HL-60/S4 treated with phorbol 12-myristate 13-acetate at 8.2 ng/mL for 4 days and 3 days (cell line): ENCODE data around the gene RPH3AL.
"Not testable (repeated sequence)": the region's sequence is repeated elsewhere in the genome, so short reads cannot be mapped to it uniquely, and the experiment has no call there.

Source experiments
- in situ Hi-C: fragments of 300-500 bp; cut with MboI; formaldehyde crosslinking; loops from 2 replicates; pipeline ENCODE4 v1.15.0; 2022; ENCODE audit warnings: low sequenced_read_pairs

Gene RPH3AL

DNA sequence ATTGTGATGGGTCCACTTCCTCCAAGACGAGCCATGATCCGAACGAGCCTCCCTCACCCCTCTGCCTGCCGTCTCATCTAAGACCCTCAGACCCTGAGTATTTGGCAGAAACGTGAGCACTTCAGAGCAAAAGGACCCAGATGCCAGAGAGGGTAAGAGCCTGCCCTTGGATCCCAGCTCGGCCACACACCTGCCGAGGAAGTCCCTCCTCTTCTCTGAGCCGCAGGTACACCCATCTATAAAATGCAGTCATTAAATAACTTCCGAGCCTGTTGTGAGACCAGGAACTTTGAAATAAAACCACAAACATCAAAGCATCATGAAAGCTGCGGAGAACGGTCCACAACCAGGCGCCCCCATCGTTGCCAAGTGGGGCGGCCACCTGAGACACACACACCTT, 106.4 kb downstream of the RPH3AL start:
- in situ Hi-C loops = no loop called here

DNA sequence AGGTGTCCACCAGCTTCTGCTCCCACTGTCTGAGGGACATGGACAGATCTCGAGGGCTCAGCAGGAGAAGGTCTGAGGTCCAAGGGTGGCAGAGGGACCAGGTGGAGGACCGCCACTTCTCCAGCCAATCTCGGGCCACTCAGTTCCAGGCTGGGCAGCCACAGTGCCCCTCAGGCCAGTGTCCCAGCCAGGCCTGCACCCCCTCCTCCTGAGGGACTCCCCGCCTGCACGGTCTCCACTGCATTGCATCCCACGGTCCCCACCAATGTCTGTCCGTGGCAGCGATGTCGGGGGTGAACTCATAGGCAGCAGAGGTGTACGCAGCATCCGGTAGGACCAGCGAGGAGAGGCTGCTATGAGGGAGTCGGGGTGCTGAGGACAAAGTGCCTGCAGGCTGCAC, 107.0 kb downstream of the RPH3AL start:
- in situ Hi-C loops = no loop called here

DNA sequence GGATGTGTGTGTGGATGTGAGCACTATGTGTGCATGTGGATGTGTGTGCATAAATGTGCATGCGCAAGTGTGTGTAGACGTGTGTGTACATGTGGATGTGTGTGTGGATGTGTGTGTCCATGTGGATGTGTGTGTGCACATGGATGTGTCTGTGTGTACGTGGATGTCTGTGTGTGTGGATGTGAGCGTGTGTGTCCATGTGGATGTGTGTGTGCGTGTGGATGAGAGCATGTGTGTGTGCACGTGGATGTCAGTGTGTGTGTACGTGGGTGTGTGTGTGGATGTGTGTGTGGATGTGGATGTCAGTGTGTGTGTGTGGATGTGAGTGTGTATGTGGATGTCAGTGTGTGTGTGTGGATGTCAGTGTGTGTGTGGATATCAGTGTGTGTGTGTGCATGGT, 107.6 kb downstream of the RPH3AL start:
- in situ Hi-C loops = no loop called here

DNA sequence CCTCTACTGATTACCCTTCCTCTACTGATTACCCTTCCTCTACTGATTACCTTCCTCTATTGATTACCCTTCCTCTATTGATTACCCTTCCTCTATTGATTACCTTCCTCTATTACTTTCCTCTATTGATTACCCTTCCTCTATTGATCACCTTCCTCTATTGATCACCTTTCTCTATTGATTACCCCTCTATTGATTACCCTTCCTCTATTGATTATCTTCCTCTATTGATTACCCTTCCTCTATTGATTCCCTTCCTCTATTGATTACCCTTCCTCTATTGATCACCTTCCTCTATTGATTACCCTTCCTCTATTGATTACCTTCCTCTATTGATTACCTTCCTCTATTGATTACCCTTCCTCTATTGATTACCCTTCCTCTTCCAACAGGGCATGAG, 108.7 kb downstream of the RPH3AL start:
- in situ Hi-C loops = not testable (repeated sequence)

DNA sequence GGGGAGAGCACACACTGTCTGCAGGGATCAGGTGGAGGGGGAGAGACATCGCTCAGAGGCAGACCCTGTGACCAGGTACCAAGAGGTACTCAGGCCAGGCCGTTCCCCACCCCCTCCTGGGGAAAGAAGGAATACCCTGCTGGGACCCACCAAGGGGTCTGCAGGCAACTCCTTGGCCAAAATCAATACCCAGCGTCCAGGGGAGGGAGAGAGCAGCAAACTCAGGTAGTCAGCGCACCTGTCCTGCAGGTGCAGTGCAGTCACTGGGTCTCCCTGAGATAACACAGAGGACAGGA, 113.7 kb downstream of the RPH3AL start:
- in situ Hi-C loops = no loop called here

DNA sequence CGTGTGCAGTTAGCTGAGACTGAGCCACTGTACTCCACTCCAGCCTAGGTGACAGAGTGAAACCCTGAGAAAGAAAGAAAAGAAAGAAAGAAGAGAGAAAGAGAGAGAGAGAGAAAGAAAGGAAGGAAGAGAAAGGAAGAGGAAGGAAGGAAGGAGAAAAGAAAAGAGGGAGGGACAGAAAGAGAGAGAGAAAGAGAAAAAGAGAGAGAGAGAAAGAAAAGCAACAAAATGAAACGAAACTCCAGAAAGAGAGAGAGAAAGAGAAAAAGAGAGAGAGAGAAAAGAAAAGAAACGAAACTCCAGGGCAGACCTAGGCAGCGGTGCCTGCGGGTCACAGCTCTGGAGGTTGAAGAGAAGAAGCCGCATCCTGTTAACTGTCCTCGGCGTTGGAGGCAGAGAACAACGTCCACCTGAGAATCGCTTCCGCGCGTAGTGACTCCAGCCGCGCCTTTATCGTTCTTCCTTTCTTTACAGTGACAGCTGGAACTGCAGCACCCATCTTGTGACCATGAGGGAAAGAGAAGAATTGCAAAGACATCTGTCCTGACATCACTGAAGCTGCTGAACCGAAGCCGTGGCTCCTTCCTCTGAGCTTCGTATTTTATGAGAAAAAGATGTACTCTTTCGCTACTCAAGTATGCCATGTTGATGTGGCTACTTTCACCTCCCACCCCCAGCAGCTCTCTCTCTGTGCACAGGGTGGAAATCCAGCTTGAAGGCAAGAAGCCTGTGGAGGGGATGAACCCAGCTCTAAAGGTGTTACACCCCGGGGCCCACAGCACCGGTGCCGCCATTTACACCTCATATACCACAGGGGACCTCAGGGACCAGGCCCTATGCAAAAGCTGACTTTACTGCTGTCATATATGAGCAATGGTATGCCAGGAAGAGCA, 114.3 kb downstream of the RPH3AL start:
- in situ Hi-C loops = no loop called here

DNA sequence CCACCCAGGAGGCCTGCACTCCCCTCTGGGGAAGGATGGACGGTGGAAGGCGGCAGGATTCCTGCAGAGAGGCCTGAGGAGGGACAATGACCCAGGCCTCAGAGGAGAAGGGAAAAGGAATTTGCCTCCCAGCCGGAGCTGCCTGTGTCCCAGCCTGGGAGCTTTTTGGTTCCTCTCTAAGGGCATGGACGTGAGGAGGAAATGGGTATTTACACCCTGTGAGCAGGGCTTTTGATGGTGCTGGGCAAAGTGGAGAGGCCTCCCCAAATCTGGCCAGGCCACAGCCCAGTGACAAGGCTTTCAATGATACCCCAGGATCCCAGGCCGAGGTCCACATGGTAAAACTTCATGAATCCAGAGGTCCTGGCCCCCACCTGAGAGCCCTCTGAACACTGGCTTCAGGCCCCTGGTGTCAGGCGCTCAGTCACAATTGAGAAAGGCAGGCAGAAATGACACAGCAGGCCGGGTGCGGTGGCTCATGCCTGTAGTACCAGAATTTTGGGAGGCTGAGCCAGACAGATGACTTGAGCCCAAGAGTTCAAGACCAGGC, 115.1 kb downstream of the RPH3AL start:
- in situ Hi-C loops = no loop called here

DNA sequence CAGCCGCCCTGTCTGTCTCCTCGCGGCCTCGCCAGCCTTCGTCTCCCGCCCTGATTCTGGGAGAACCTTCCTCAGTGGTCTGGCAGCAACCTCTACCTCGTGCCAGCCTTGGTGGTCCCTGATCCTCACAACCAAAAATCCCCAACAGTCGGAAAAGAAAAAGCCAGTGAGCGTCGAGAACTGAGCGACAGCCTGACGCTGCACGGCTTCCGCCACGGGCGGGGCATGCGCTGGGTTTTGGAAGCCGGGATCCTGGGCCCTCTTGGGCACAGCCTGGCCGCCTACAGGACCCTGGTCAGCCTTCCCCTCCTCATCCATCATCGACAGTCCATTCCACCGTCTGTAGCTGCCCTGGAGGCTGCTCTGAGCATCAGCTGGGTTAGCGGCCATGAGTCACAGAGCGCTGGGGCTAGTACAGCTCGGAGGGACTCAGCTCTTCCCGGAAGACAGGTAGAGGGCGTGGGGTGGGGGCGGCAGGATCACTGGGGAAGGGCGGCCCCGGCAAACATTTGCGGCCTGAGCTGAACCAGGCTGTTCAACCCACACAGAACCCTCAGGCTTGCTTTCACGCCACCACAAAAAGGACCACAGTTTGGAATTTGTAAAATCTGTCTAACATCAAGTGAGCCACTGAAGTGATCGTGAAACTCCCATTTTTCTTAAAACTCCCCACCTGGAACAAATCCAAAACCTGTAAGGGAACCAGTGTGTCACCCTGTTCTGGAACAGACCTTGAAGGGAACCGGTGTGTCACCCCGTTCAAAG, 115.8 kb downstream of the RPH3AL start:
- in situ Hi-C loops = no loop called here

DNA sequence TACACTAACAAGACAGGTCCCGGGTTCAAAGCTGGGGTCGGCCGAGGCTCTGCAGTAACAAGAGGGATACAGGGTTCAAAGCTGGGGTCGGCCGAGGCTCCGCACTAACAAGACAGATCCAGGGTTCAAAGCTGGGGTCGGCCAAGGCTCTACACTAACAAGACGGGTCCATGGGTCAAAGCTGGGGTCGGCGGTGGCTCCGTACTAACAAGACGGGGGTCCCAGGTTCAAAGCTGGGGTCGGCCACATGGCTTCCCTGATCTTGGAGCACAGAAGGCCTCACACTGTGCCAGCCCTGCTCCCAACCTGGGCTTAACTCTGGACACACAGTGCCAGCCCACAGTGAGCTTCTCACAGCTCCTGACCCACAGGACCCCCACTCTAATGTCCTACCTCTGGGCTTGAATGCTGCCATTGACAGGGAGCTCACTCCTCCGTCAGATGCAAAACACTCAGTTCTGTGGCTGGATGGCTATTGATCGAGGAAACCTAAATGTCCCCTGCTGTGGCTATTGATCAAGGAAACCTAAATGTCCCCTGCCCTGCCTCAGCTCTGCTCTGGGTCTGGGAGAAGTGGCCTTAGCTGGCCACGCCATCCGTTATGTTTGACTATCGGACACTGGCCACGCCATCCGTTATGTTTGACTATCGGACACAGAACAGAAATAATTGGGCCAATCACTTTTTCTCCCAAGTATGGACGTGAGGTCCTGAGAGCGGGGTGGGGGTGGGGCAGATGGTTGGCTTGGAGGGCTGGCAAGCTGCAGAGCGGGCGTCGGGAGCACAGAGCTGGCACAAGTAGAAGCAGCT, 116.6 kb downstream of the RPH3AL start:
- in situ Hi-C loops = no loop called here

DNA sequence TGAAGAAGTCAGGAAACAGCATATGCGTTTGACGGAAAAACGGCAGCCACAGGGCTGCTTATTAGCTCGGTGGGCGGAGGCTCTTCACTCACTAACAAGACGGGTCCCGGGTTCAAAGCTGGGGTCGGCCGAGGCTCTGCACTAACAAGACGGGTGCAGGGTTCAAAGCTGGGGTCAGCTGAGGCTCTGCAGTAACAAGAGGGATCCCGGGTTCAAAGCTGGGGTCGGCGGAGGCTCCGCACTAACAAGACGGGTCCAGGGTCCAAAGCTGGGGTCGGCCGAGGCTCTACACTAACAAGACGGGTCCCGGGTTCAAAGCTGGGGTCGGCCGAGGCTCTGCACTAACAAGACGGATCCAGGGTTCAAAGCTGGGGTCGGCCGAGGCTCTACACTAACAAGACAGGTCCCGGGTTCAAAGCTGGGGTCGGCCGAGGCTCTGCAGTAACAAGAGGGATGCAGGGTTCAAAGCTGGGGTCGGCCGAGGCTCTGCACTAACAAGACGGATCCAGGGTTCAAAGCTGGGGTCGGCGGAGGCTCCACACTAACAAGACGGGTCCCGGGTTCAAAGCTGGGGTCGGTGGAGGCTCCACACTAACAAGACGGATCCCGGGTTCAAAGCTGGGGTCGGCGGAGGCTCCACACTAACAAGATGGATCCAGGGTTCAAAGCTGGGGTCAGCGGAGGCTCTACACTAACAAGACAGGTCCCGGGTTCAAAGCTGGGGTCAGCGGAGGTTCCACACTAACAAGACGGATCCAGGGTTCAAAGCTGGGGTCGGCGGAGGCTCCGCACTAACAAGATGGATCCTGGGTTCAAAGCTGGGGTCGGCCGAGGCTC, 117.4 kb downstream of the RPH3AL start:
- in situ Hi-C loops = not testable (repeated sequence)

DNA sequence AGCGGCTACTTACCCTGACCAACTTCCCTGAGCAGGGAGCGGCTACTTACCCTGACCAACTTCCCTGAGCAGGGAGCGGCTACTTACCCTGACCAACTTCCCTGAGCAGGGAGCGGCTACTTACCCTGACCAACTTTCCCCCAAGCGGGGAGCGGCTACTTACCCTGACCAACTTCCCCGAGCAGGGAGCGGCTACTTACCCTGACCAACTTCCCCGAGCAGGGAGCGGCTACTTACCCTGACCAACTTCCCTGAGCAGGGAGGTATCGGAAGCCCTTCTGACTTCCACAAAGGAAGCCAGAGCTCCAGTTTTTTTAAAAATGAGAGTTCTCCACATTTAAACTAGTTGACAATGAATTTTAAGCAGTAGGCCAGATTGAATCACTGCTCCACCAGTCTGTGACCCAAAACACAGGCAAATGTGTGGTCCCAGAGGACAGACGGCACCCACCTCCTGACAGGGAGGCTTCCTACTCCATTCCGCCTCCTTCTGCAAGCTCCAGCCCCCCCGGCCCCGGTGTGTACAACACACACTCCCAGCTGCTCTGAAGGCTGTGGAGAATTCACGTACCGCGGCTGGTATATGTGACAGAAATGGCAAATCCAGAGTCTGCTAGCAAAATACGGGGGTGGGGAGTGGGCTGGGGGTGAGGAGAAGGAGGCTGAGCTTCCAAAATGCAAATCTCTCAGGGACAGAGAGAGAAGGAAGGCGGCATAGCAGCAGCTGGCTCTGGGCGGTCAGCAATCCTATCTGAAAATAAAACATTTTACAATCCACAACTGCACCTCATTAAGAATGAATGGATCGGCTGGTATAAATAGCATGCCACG, 118.2 kb downstream of the RPH3AL start:
- in situ Hi-C loops = not testable (repeated sequence)

DNA sequence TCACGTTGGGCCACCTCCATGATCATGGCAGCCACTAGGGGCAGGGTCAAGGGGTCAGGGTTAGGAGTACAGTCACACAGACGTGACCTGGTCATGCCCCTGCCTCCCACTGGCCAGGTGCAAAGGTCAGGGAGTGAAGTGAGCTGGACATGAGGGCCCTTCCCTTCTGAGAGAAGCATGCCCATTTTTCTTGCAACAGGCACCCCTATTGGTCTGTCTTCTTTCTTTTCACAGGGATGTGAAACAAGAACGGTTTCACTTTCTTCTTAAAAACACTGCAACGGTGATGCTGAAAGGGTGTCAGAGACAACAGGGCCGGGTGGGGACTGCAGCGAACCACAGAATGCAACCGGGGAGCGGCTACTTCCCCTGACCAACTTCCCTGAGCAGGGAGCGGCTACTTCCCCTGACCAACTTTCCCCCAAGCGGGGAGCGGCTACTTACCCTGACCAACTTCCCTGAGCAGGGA, 119.1 kb downstream of the RPH3AL start:
- in situ Hi-C loops = no loop called here

DNA sequence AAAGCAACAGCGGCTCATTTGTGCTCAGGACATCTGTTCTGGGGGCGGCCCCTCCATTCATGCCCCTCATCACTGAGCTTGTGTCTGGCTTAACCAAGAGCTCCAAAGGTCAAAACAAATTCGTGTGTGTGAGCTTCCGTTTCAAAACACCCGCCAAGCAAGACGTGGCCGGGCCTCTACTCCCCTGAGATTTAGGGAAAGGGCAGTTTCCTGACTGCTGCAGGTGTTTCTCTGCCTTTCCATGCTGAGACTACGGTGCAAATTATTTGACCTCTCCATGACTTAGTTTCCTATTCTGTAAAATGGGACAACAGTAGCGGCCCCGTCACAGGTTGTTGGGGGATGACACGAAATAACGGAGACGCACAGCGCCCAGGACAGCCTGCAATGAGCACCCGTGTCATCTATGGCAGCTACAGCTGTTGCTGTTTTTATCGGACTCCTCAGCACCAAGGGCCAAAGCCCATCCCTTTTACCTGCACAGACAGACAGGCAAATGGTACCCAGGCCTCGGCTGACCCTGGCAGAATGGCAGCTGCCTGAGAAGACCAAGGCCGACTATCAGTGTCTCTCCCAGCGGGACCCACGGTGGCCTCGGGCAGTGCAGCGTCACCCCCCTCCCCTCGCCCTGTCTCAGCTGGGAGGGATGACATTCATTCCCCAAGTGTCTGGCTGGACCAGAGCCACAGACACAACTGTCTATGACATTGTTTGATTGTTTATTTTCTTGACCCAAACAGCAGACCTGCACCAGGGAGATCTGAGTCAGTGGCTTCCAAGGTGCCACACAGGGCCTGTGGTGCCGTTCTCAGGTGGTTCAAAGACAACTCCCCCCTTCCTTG, 120.4 kb downstream of the RPH3AL start:
- in situ Hi-C loops = no loop called here

DNA sequence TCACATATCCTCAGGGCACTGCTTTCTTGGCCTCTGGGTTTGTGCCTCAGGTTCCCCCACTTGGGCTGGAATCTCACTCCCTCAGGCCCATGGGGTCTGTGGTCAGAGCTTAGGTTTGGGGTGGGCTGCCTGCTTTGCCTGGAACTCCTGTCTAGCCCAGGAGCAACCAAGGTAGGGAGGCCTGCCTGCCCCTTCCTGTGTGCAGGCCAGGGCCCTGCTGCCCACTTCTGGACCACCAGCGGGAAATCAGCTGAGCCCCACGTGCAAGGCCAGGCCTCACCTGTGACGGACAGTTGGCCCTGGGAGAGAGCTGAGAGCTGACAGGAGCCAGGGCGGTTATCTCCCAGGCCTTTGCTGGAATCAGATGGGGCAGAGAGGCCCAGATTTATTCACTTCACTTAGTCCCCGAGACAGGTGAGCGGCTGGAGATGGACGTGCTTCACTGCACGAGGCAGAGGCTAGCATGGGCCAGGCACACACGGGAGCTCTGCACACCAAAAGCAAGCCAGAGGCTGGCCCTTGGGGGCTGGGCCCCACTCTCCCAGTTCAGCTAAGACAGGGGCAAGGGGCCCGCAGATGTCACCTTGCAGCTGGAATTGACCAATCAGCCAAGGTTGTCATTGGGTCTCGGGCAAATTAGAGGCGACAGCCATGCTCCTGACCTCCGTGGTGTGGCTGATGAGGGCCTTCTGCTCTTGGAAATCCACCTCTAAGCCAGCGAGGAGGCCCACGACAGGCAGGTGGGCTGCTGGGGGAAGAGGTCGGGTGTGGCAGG, 121.2 kb downstream of the RPH3AL start:
- in situ Hi-C loops = no loop called here

DNA sequence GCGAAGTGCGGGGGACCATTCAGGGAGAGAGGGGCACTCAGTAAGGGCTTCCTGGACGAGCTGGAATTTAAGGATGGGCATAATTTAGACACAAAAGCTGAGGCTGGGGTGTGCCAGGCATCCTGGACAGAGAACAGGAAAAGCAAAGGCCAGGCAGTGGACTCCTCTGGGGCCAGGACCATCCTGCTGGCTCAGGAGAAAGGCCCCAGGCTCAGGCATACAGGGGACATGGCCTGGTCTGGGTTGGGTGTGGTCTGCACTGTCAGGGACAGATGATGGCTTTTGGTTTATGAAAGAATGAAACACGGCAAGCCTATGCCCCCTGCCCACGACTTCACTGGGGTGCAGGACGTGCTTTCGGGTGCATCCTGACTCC, 122.2 kb downstream of the RPH3AL start:
- in situ Hi-C loops = no loop called here

DNA sequence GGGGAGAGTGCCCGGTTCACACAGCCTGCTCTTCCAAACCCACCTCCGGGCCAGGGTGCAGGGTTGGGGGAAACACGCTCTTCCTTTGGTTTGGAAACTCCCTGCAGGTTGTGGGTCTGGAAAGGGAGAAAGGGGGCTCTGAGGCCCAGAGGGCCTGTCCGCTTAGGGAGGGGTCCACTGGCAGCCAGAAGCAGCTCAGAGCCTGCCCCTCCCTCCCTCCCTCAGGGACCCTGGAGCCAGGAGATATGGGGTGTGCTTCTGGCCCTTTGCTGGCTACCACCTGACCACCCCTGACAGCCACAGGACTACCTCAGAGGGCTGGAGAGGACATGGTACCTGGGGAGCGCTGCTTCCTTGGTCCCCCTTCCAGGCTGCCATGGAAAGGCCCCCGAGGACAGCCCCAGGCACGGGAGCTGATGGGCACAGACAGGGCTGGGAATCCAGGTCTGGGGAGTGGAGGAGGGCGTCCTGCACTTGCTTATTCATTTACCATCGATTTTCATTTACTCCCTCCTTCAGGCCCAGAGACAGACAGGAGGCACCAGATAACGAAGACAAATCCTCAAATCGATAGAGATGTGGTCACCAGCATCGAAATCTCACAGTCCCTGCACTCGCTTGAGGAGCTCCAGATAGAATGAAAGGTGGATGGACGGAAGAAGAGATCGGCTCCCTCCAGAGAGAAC, 122.8 kb downstream of the RPH3AL start:
- in situ Hi-C loops = no loop called here
